GM12874 (cell line): Measurements from ENCODE around the gene SH3RF1.

Experiments
- CTCF ChIP-seq: IDR thresholded peaks from 2 replicates; pipeline ENCODE4 v1.5.1; 2011; ENCODE audit warnings: low read depth, mild to moderate bottlenecking, control low read depth, low read length, moderate library complexity; ENCODE audit not compliant: insufficient read depth

The SH3RF1 gene

GRCh38 chr4:169309326-169309967 is 38.7 kb upstream of the SH3RF1 start:
- TF ChIP-seq CTCF: no peak

- no peak for TF ChIP-seq CTCF
These were observed 36.8 kb upstream of the SH3RF1 start for GRCh38 chr4:169307576-169307975.

- no peak for TF ChIP-seq CTCF
These were observed 34.9 kb upstream of the SH3RF1 start for GRCh38 chr4:169305651-169306050.

GRCh38 chr4:169305173-169305572 is 34.4 kb upstream of the SH3RF1 start:
- no peak for TF ChIP-seq CTCF

- no peak for TF ChIP-seq CTCF
These were observed 25.1 kb upstream of the SH3RF1 start for GRCh38 chr4:169295822-169296221.

GRCh38 chr4:169293343-169294176 is 22.8 kb upstream of the SH3RF1 start:
- no peak for TF ChIP-seq CTCF

- TF ChIP-seq CTCF: peak; percentile 44; the same call in 1 of the 2 replicates
These were observed 16.0 kb upstream of the SH3RF1 start for GRCh38 chr4:169286562-169287301.
